Upper lobe of left lung (tissue), 6 donors: ENCODE measurements around the gene IRF2. TPM values are rescaled to one million over a fixed set of nuclear protein-coding genes. Genes with fewer than 3 reads are reported as not detected.

Experiments used
- ATAC-seq, 2 donors: fragments of 200-7000 bp; cut with Tn5 transposase; one replicate each; pipeline ENCODE4 v1.9.1; 2022; ENCODE audit warnings: mild to moderate bottlenecking in 2 of 2, moderate library complexity in 2 of 2; ENCODE audit not compliant: low FRiP score in 2 of 2
- DNase-seq, 2 donors: peaks; one replicate each; pipeline ENCODE4 v3.0.0-alpha.2; 2019 to 2020
- H3K27ac ChIP-seq, 4 donors: fragments of 200-600 bp; sonication (generic); one replicate each; pipeline ENCODE4 v1.5.1; 2016 to 2019
- H3K27me3 ChIP-seq, 4 donors: fragments of 200-600 bp; sonication (generic); one replicate each; pipeline ENCODE4 v1.5.1; 2017 to 2019
- H3K36me3 ChIP-seq, 4 donors: fragments of 200-600 bp; sonication (generic); one replicate each; pipeline ENCODE4 v1.5.1; 2016 to 2019
- H3K4me1 ChIP-seq, 4 donors: fragments of 200-600 bp; sonication (generic); one replicate each; pipeline ENCODE4 v1.5.1; 2018 to 2019
- H3K4me3 ChIP-seq, 4 donors: fragments of 200-600 bp; sonication (generic); one replicate each; pipeline ENCODE4 v1.5.1; 2017 to 2019; ENCODE audit warnings: mild to moderate bottlenecking in 2 of 4, moderate library complexity in 1 of 4
- H3K9me3 ChIP-seq, 4 donors: fragments of 200-600 bp; sonication (generic); one replicate each; pipeline ENCODE4 v1.5.1; 2018 to 2019
- CTCF ChIP-seq, 6 experiments: fragments of 450-650 bp in 4 of 6; fragments of 200-600 bp in 2 of 6; sonication (generic) in 2 of 6; IDR thresholded peaks; one replicate each; pipeline ENCODE4 v1.5.1; 2016 to 2019; ENCODE audit warnings: antibody characterized with exemption in 6 of 6
- EP300 ChIP-seq, 4 donors: sonication (generic); formaldehyde crosslinking; IDR thresholded peaks; one replicate each; pipeline ENCODE4 v1.5.1; 2017; ENCODE audit warnings: antibody characterized with exemption in 4 of 4, control low read depth in 2 of 4
- POLR2A ChIP-seq, 4 donors: fragments of 450-650 bp; IDR thresholded peaks; one replicate each; pipeline ENCODE4 v1.5.1; 2016 to 2017; ENCODE audit warnings: antibody characterized with exemption in 4 of 4, mild to moderate bottlenecking in 2 of 4
- POLR2AphosphoS5 ChIP-seq, 2 donors: sonication (generic); formaldehyde crosslinking; IDR thresholded peaks; one replicate each; pipeline ENCODE4 v1.5.1; 2017; ENCODE audit warnings: antibody characterized with exemption in 2 of 2
- whole genome bisulfite sequencing, 2 donors: methylation state at CpG; one replicate each; pipeline ENCODE4 v1.1.5; 2017 to 2018; 5-methylcytosine and 5-hydroxymethylcytosine counted together
- total RNA-seq, 6 donors: library from RNA; depleted of rRNA in 4 of 6; stranded (reverse); fragments of >200 nt in 4 of 6; gene quantifications; one replicate each; pipeline versions ENCODE4 v1.1.0 to v1.2.1, GENCODE V29; 2016 to 2021
- donor health status: DM: no; HTN: no; CAD: no; lungs with moderate emphysema.
- donor health status: DM: no; HTN: yes; CAD: no; lungs with severe emphysema.

IRF2 gene
- 10 to 100 TPM; 25.5 to 46.1 (median 41.7) TPM for total RNA-seq

- Histone ChIP-seq H3K27me3 (no peaks in the 10 kb centered on the region), H3K27ac (peak within 1 kb of the TSS; percentile 94 to 99 (median 97)), H3K9me3 (no peaks in the 10 kb centered on the region), H3K4me1 (peaks cover 50 to 60% (median 56%) of the 10 kb centered on the region in 4 donors), H3K36me3 (no peaks in the 10 kb centered on the region), H3K4me3 (peak within 1 kb of the TSS; percentile 64 to 87 (median 72))
- ATAC-seq (peak; percentile 96 to 98), DNase-seq (peak; percentile 97)
- WGBS, 2 donors: 1% methylated on average over 39 to 44 of the region's 66 CpGs
- TF ChIP-seq POLR2A (IDR thresholded peaks at IDR 0.05): peak; percentile 81 to 97 (median 94)
- TF ChIP-seq POLR2AphosphoS5 (IDR thresholded peaks at IDR 0.05): peak; percentile 97 to 98
- TF ChIP-seq CTCF (IDR thresholded peaks at IDR 0.05): peak in 4 of 6 experiments; percentile 35 to 57 (median 50)
- TF ChIP-seq EP300 (IDR thresholded peaks at IDR 0.05): peak; percentile 46 to 96 (median 72)
Observed at GRCh38 chr4:184474263-184475095, at the start of gene IRF2. TSS of gene IRF2 (minus strand) at chr4:184474550. CDS start at chr4:184429064, 45,486 bp downstream.

- 89 to 91% methylated on average over 3 of the region's 3 CpGs for WGBS, 2 donors
- DNase-seq (no peak), ATAC-seq (no peak)
- Histone ChIP-seq H3K4me1 (peaks cover 7 to 15% (median 12%) of the 10 kb centered on the region in 4 donors), H3K27me3 (no peaks in the 10 kb centered on the region), H3K27ac (no peak overlapping the region), H3K4me3 (no peak overlapping the region), H3K36me3 (no peaks in the 10 kb centered on the region), H3K9me3 (no peaks in the 10 kb centered on the region)
- TF ChIP-seq EP300 (IDR thresholded peaks at IDR 0.05): no peak
- no peak for TF ChIP-seq POLR2A (IDR thresholded peaks at IDR 0.05)
- TF ChIP-seq CTCF (IDR thresholded peaks at IDR 0.05): no peak
- no peak for TF ChIP-seq POLR2AphosphoS5 (IDR thresholded peaks at IDR 0.05)
Observed at GRCh38 chr4:184515606-184516005, 41.3 kb upstream of the IRF2 start.

GRCh38 chr4:184514121-184514988 lies 40.0 kb upstream of the IRF2 start:
- WGBS, 2 donors: 49 to 51% methylated on average over 8 of the region's 8 CpGs
- Histone ChIP-seq H3K4me1 (peaks cover 7 to 15% (median 12%) of the 10 kb centered on the region in 4 donors), H3K27me3 (no peaks in the 10 kb centered on the region), H3K4me3 (peak overlapping the region in 1 of 4 donors; percentile 10), H3K9me3 (no peaks in the 10 kb centered on the region), H3K27ac (peak overlapping the region; percentile 21 to 48 (median 42)), H3K36me3 (no peaks in the 10 kb centered on the region)
- peak; percentile 81 to 95 for ATAC-seq
- TF ChIP-seq POLR2A (IDR thresholded peaks at IDR 0.05) (peak in 1 of 4 donors; percentile 34), CTCF (IDR thresholded peaks at IDR 0.05) (no peak), POLR2AphosphoS5 (IDR thresholded peaks at IDR 0.05) (peak in 1 of 2 donors; percentile 32), EP300 (IDR thresholded peaks at IDR 0.05) (no peak)
- peak in 1 of 2 donors; percentile 75 for DNase-seq

- no peaks in the 10 kb centered on the region for H3K36me3 ChIP-seq
- TF ChIP-seq POLR2A (IDR thresholded peaks at IDR 0.05) (no peak), EP300 (IDR thresholded peaks at IDR 0.05) (no peak), POLR2AphosphoS5 (IDR thresholded peaks at IDR 0.05) (no peak), CTCF (IDR thresholded peaks at IDR 0.05) (no peak)
- H3K27me3 ChIP-seq: no peaks in the 10 kb centered on the region
- H3K4me3 ChIP-seq: no peak overlapping the region
- 58 to 60% methylated on average over 2 of the region's 2 CpGs for WGBS, 2 donors
- DNase-seq (no peak), ATAC-seq (no peak)
- peak overlapping the region; percentile 21 to 48 (median 42) for H3K27ac ChIP-seq
- H3K9me3 ChIP-seq: no peaks in the 10 kb centered on the region
- H3K4me1 ChIP-seq: peaks cover 7 to 15% (median 12%) of the 10 kb centered on the region in 4 donors
Observed at GRCh38 chr4:184513802-184514120, 39.4 kb upstream of the IRF2 start.
